Mesothelial cell of epicardium (in vitro differentiated cells): ENCODE data around the gene PPIP5K2. TPM values are rescaled to one million over a fixed set of nuclear protein-coding genes. Genes with fewer than 3 reads are reported as not detected.

Experiments used
- DNase-seq, 2 experiments: peaks; one replicate each; pipeline ENCODE4 v3.0.0; 2021; ENCODE audit warnings: low spot score in 2 of 2; ENCODE audit not compliant: unreplicated experiment in 2 of 2
- H3K27ac Mint-ChIP-seq: 2 replicates; pipeline ENCODE4 v1.8.0; 2021; ENCODE audit warnings: mixed read lengths
- H3K27me3 Mint-ChIP-seq: 2 replicates; pipeline ENCODE4 v1.8.0; 2021; ENCODE audit warnings: low read depth, mixed read lengths
- H3K36me3 Mint-ChIP-seq: 2 replicates; pipeline ENCODE4 v1.8.0; 2021; ENCODE audit warnings: mixed read lengths
- H3K4me1 Mint-ChIP-seq: 2 replicates; pipeline ENCODE4 v1.8.0; 2021; ENCODE audit warnings: mixed read lengths
- H3K4me3 Mint-ChIP-seq: 2 replicates; pipeline ENCODE4 v1.8.0; 2021; ENCODE audit warnings: mild to moderate bottlenecking, moderate library complexity, mixed read lengths
- H3K9me3 Mint-ChIP-seq: 2 replicates; pipeline ENCODE4 v1.8.0; 2021; ENCODE audit warnings: mixed read lengths
- CTCF ChIP-seq: fragments of 200-600 bp; sonication (generic); IDR thresholded peaks from one replicate; pipeline ENCODE4 v1.5.0; 2021; ENCODE audit warnings: antibody characterized with exemption; ENCODE audit not compliant: unreplicated experiment
- total RNA-seq: library from RNA; stranded (reverse); gene quantifications from 3 replicates; pipeline ENCODE4 v1.2.1, GENCODE V29; 2021

PPIP5K2 gene
- total RNA-seq, 1 donor from 2014 or later = 79.4 TPM

- peaks cover 2% of the 10 kb centered on the region for H3K36me3 Mint-ChIP-seq
- no peak overlapping the region for H3K27ac Mint-ChIP-seq
- H3K4me3 Mint-ChIP-seq = no peak overlapping the region
- H3K4me1 Mint-ChIP-seq = no peaks in the 10 kb centered on the region
- TF ChIP-seq CTCF = no peak
- H3K9me3 Mint-ChIP-seq = peaks cover 19% of the 10 kb centered on the region
- DNase-seq = no peak
- H3K27me3 Mint-ChIP-seq = no peaks in the 10 kb centered on the region
Measured at GRCh38 chr5:103224894-103225246, 104.8 kb downstream of the PPIP5K2 start.

GRCh38 chr5:103228061-103228460, 108.0 kb downstream of the PPIP5K2 start:
- no peak overlapping the region for H3K27ac Mint-ChIP-seq
- no peak for TF ChIP-seq CTCF
- DNase-seq = no peak
- no peaks in the 10 kb centered on the region for H3K4me1 Mint-ChIP-seq
- no peak overlapping the region for H3K4me3 Mint-ChIP-seq
- no peaks in the 10 kb centered on the region for H3K27me3 Mint-ChIP-seq
- peaks cover 20% of the 10 kb centered on the region for H3K9me3 Mint-ChIP-seq
- no peaks in the 10 kb centered on the region for H3K36me3 Mint-ChIP-seq

- H3K27ac Mint-ChIP-seq = no peak overlapping the region
- H3K27me3 Mint-ChIP-seq = no peaks in the 10 kb centered on the region
- no peak overlapping the region for H3K4me3 Mint-ChIP-seq
- peaks cover 20% of the 10 kb centered on the region for H3K9me3 Mint-ChIP-seq
- no peak for TF ChIP-seq CTCF
- H3K36me3 Mint-ChIP-seq = no peaks in the 10 kb centered on the region
- DNase-seq = no peak
- no peaks in the 10 kb centered on the region for H3K4me1 Mint-ChIP-seq
Measured at GRCh38 chr5:103228588-103228987, 108.5 kb downstream of the PPIP5K2 start.

GRCh38 chr5:103232393-103232999, 112.4 kb downstream of the PPIP5K2 start:
- no peak overlapping the region for H3K4me3 Mint-ChIP-seq
- peak; percentile 31 for TF ChIP-seq CTCF
- H3K36me3 Mint-ChIP-seq = no peaks in the 10 kb centered on the region
- H3K9me3 Mint-ChIP-seq = peaks cover 21% of the 10 kb centered on the region
- H3K4me1 Mint-ChIP-seq = no peaks in the 10 kb centered on the region
- no peak overlapping the region for H3K27ac Mint-ChIP-seq
- H3K27me3 Mint-ChIP-seq = no peaks in the 10 kb centered on the region
- DNase-seq = no peak

GRCh38 chr5:103234239-103234975, 114.3 kb downstream of the PPIP5K2 start:
- no peaks in the 10 kb centered on the region for H3K4me1 Mint-ChIP-seq
- no peaks in the 10 kb centered on the region for H3K27me3 Mint-ChIP-seq
- no peak overlapping the region for H3K4me3 Mint-ChIP-seq
- no peaks in the 10 kb centered on the region for H3K36me3 Mint-ChIP-seq
- H3K9me3 Mint-ChIP-seq = peaks cover 21% of the 10 kb centered on the region
- H3K27ac Mint-ChIP-seq = no peak overlapping the region
- no peak for DNase-seq
- no peak for TF ChIP-seq CTCF
